Adipose tissue (tissue), 3 donors: ENCODE measurements around the gene GMPR2. TPM values are rescaled to one million over a fixed set of nuclear protein-coding genes. Genes with fewer than 3 reads are reported as not detected.

Experiments used
- H3K27ac ChIP-seq: one replicate; pipeline ENCODE4 v1.5.1; 2013; ENCODE audit warnings: low read depth, low read length
- WGBS, 3 donors: extraction: QIAGEN DNeasy Blood & Tissue Kit; methylation state at CpG; one replicate each; pipeline ENCODE4 v1.1.7; 2013; 5-methylcytosine and 5-hydroxymethylcytosine counted together
- polyA plus RNA-seq, 3 donors: library from polyadenylated mRNA; stranded (reverse); fragments of 200-250 nt; gene quantifications; one replicate each; pipeline ENCODE4 v1.2.3, GENCODE V29; 2013
- donor health status: healthy with polysubstance abuse.
- donor health status: Bipolar disorder and iron deficiency.
- donor health status: healthy.

GMPR2 gene
- polyA plus RNA-seq, result 10 to 100 TPM; 37.3 to 52.7 (median 52.0) TPM

- 3 to 4% (median 3%) methylated on average over 38 of the region's 38 CpGs for WGBS, 3 donors
- peak within 1 kb of the TSS; percentile 75 for H3K27ac ChIP-seq
Measured at GRCh38 chr14:24232645-24233537, at the start of gene GMPR2. Gene GMPR2 (plus strand): TSS chr14:24232929. CDS start chr14:24233254, 325 bp downstream.

- 89 to 95% (median 93%) methylated on average over 14 to 15 of the region's 15 CpGs for whole genome bisulfite sequencing, 3 donors
- no peak overlapping the region for H3K27ac ChIP-seq
Measured at GRCh38 chr14:24183014-24183481, 49.7 kb upstream of the GMPR2 start.

GRCh38 chr14:24184104-24184970 is 48.4 kb upstream of the GMPR2 start:
- WGBS, 3 donors, result 89 to 90% (median 90%) methylated on average over 14 to 19 of the region's 19 CpGs

GRCh38 chr14:24185026-24185425 is 47.7 kb upstream of the GMPR2 start:
- 95 to 96% (median 95%) methylated on average over 7 of the region's 7 CpGs for WGBS, 3 donors
- H3K27ac ChIP-seq, result no peak overlapping the region

More at GRCh38 chr14:24184104-24184970, 48.4 kb upstream of the GMPR2 start:
- no peak overlapping the region for H3K27ac ChIP-seq

- WGBS, 3 donors, result 91 to 93% (median 92%) methylated on average over 11 of the region's 11 CpGs
- H3K27ac ChIP-seq, result no peak overlapping the region
Measured at GRCh38 chr14:24185741-24186140, 47.0 kb upstream of the GMPR2 start.

- H3K27ac ChIP-seq, result no peak overlapping the region
- 93 to 95% (median 94%) methylated on average over 10 of the region's 10 CpGs for WGBS, 3 donors
Measured at GRCh38 chr14:24186831-24187538, 45.7 kb upstream of the GMPR2 start.

GRCh38 chr14:24187539-24187915 is 45.2 kb upstream of the GMPR2 start:
- H3K27ac ChIP-seq, result no peak overlapping the region
- 69 to 91% (median 82%) methylated on average over 2 of the region's 2 CpGs for WGBS, 3 donors

- 0 to 1% (median 1%) methylated on average over 61 to 65 of the region's 65 CpGs for WGBS, 3 donors
- no peak within 1 kb of the TSS for H3K27ac ChIP-seq
Measured at GRCh38 chr14:24188251-24189058, 44.3 kb upstream of the GMPR2 start, which contains the start of gene IPO4. Gene IPO4 (minus strand): TSS chr14:24188816. CDS start chr14:24188787, 29 bp downstream.

- no peak overlapping the region for H3K27ac ChIP-seq
- 1 to 3% (median 3%) methylated on average over 3 of the region's 3 CpGs for WGBS, 3 donors
Measured at GRCh38 chr14:24189059-24189375, 43.7 kb upstream of the GMPR2 start.

GRCh38 chr14:24189460-24189859 is 43.3 kb upstream of the GMPR2 start:
- no peak overlapping the region for H3K27ac ChIP-seq
- WGBS, 3 donors, result 94 to 96% (median 94%) methylated on average over 9 of the region's 9 CpGs

- WGBS, 3 donors, result 89 to 91% (median 89%) methylated on average over 10 of the region's 10 CpGs
Measured at GRCh38 chr14:24190416-24190815, 42.3 kb upstream of the GMPR2 start.

GRCh38 chr14:24192933-24193332 is 39.8 kb upstream of the GMPR2 start:
- no peak overlapping the region for H3K27ac ChIP-seq
- 92 to 95% (median 93%) methylated on average over 15 of the region's 15 CpGs for WGBS, 3 donors

More at GRCh38 chr14:24190416-24190815, 42.3 kb upstream of the GMPR2 start:
- H3K27ac ChIP-seq, result no peak overlapping the region

- peak overlapping the region; percentile 42 for H3K27ac ChIP-seq
- WGBS, 3 donors, result 61 to 87% (median 81%) methylated on average over 7 of the region's 7 CpGs
Measured at GRCh38 chr14:24194186-24194872, 38.4 kb upstream of the GMPR2 start.

- H3K27ac ChIP-seq, result peak overlapping the region; percentile 95
- WGBS, 3 donors, result 24 to 59% (median 55%) methylated on average over 8 of the region's 8 CpGs
Measured at GRCh38 chr14:24194873-24195185, 37.9 kb upstream of the GMPR2 start.

- H3K27ac ChIP-seq, result peak within 1 kb of the TSS; percentile 95
- WGBS, 3 donors, result 0 to 1% (median 1%) methylated on average over 73 to 89 of the region's 89 CpGs
Measured at GRCh38 chr14:24195186-24196070, 37.3 kb upstream of the GMPR2 start, which contains the start of gene TM9SF1. Gene TM9SF1 (minus strand): TSS chr14:24195441. CDS start chr14:24195019, 422 bp downstream.
